ENCODE results near the gene RFXAP. TPM values are rescaled to one million over a fixed set of nuclear protein-coding genes. Genes with fewer than 3 reads are reported as not detected.

RFXAP gene, protein sequence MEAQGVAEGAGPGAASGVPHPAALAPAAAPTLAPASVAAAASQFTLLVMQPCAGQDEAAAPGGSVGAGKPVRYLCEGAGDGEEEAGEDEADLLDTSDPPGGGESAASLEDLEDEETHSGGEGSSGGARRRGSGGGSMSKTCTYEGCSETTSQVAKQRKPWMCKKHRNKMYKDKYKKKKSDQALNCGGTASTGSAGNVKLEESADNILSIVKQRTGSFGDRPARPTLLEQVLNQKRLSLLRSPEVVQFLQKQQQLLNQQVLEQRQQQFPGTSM
- total RNA-seq = 2.4 and 3.3 TPM in 2 replicates

GRCh38 chr13:36818804-36819738 lies at the start of gene RFXAP:
RFXAP (plus strand) TSS chr13:36819222; CDS start chr13:36819358, 136 bp downstream.

Other genes starting within 250 kb of the RFXAP start
- gene SERTM1, start 145.2 kb upstream of the RFXAP start, total RNA-seq = 0.05 TPM in 1 of 2 replicates, not detected in the other
- gene SMAD9, start 101.0 kb downstream of the RFXAP start, total RNA-seq = 4.1 and 5.9 TPM in 2 replicates
- gene ALG5, start 180.1 kb downstream of the RFXAP start, total RNA-seq = 22.7 and 48.1 TPM in 2 replicates
- gene EXOSC8, start 181.6 kb downstream of the RFXAP start, total RNA-seq = 17.2 and 26.5 TPM in 2 replicates
- gene SUPT20H, start 240.5 kb downstream of the RFXAP start, total RNA-seq = 46.6 and 64.6 TPM in 2 replicates

Data from smooth muscle cell of the umbilical artery (primary cell).